H1 (cell line): ENCODE results near the gene FBN2. TPM values are rescaled to one million over a fixed set of nuclear protein-coding genes. Genes with fewer than 3 reads are reported as not detected.

Experiments used
- CTCF ChIA-PET: fragments of 300-600 bp; sonication (Branson Sonifier 250); formaldehyde crosslinking; loops from one replicate; lab custom pipeline; 2021; ENCODE audit not compliant: partially characterized antibody; lab: Charles Lee
- POLR2A ChIA-PET: fragments of 300-600 bp; sonication (Branson Sonifier 250); formaldehyde crosslinking; loops from one replicate; lab custom pipeline; 2021; ENCODE audit warnings: inconsistent platforms; ENCODE audit not compliant: partially characterized antibody; lab: Charles Lee
- DNase-seq, 2 experiments: peaks; one replicate each; pipeline versions ENCODE4 v3.0.0 to v3.0.0-alpha.2; 2010 to 2022; ENCODE audit warnings: low spot score in 2 of 2, low read depth in 1 of 2, mixed read lengths in 1 of 2
- FAIRE-seq: peaks from 2 replicates; lab custom pipeline; 2011; peaks lifted over from hg19 to GRCh38; lab: Jason Lieb, UNC
- H2AFZ ChIP-seq: 2 replicates; pipeline ENCODE4 v1.8.1; 2012; ENCODE audit warnings: low read length, inconsistent platforms
- H2AK5ac ChIP-seq: 2 replicates; pipeline ENCODE4 v1.6.1; 2013; ENCODE audit warnings: low read depth, low read length
- H2BK120ac ChIP-seq: replicated peaks from 2 replicates; pipeline ENCODE3; 2013; ENCODE audit warnings: low read depth, low read length, inconsistent platforms
- H2BK12ac ChIP-seq: 2 replicates; pipeline ENCODE4 v1.6.1; 2013; ENCODE audit warnings: low read depth, low read length
- H2BK15ac ChIP-seq: 2 replicates; pipeline ENCODE4 v1.6.1; 2013; ENCODE audit warnings: low read length
- H2BK20ac ChIP-seq: 2 replicates; pipeline ENCODE4 v1.6.1; 2013; ENCODE audit warnings: low read length
- H2BK5ac ChIP-seq: 2 replicates; pipeline ENCODE4 v1.6.1; 2013; ENCODE audit warnings: low read depth, low read length
- H3K14ac ChIP-seq: 2 replicates; pipeline ENCODE4 v1.6.1; 2013; ENCODE audit warnings: inconsistent platforms; ENCODE audit not compliant: insufficient read length
- H3K18ac ChIP-seq: 2 replicates; pipeline ENCODE4 v1.6.1; 2013; ENCODE audit warnings: low read length; ENCODE audit errors: extremely low read depth
- H3K23ac ChIP-seq: 2 replicates; pipeline ENCODE4 v1.6.1; 2013; ENCODE audit warnings: inconsistent platforms; ENCODE audit not compliant: insufficient read length
- H3K23me2 ChIP-seq: 2 replicates; pipeline ENCODE4 v1.6.1; 2013; ENCODE audit warnings: low read depth, low read length
- H3K27ac ChIP-seq: 2 replicates; pipeline ENCODE4 v1.6.1; 2011; ENCODE audit warnings: low read depth, low read length, inconsistent platforms
- H3K27me3 ChIP-seq, 4 experiments: replicated peaks in 1 of 4; 1 replicate in 1 of 4; 2 replicates in 3 of 4; pipeline versions ENCODE4 v1.6.1 to v1.8.1; 2011 to 2013; ENCODE audit warnings: low read length in 3 of 4, mild to moderate bottlenecking in 3 of 4, inconsistent platforms in 2 of 4, mixed read lengths in 2 of 4, moderate library complexity in 1 of 4; ENCODE audit not compliant: control insufficient read depth in 3 of 4, insufficient read depth in 3 of 4; ENCODE audit errors: extremely low read depth in 1 of 4
- H3K36me3 ChIP-seq, 4 experiments: 2 replicates each; pipeline versions ENCODE4 v1.6.1 to v1.8.1; 2011 to 2013; ENCODE audit warnings: mild to moderate bottlenecking in 4 of 4, low read length in 3 of 4, moderate library complexity in 2 of 4, control low read depth in 1 of 4, inconsistent platforms in 1 of 4; ENCODE audit not compliant: insufficient read depth in 4 of 4, control insufficient read depth in 2 of 4
- H3K4ac ChIP-seq: replicated peaks from 2 replicates; pipeline ENCODE3; 2013; ENCODE audit warnings: low read length, low read depth, mixed read lengths, inconsistent platforms; ENCODE audit not compliant: insufficient read length
- H3K4me1 ChIP-seq, 4 experiments: replicated peaks in 1 of 4; 1 replicate in 1 of 4; 2 replicates in 3 of 4; pipeline versions ENCODE4 v1.6.1 to v1.8.1; 2011 to 2013; ENCODE audit warnings: low read length in 3 of 4, inconsistent platforms in 2 of 4, mixed read lengths in 1 of 4; ENCODE audit not compliant: insufficient read depth in 4 of 4, control insufficient read depth in 3 of 4
- H3K4me2 ChIP-seq, 2 experiments: 2 replicates each; pipeline versions ENCODE4 v1.6.1 to v1.8.1; 2011 to 2013; ENCODE audit warnings: low read depth in 2 of 2, low read length in 2 of 2, control low read depth in 1 of 2, inconsistent platforms in 1 of 2, mild to moderate bottlenecking in 1 of 2; ENCODE audit not compliant: insufficient read depth in 1 of 2
- H3K4me3 ChIP-seq, 4 experiments: fragments of 200-600, 300-600 bp in 1 of 4; sonication (generic), shearing (Covaris generic), sonication (Bioruptor Twin) in 1 of 4; 2 replicates each; pipeline versions ENCODE4 v1.5.1 to v1.8.1; 2011 to 2016; ENCODE audit warnings: low read length in 4 of 4, low read depth in 3 of 4, control low read depth in 2 of 4, inconsistent platforms in 2 of 4, mild to moderate bottlenecking in 2 of 4, mixed read lengths in 1 of 4, moderate library complexity in 1 of 4; ENCODE audit not compliant: insufficient read depth in 2 of 4; ENCODE audit errors: extremely low read depth in 1 of 4
- H3K56ac ChIP-seq: replicated peaks from 2 replicates; pipeline ENCODE3; 2013; ENCODE audit warnings: low read depth, mild to moderate bottlenecking, mixed read lengths, low read length, inconsistent platforms; ENCODE audit not compliant: insufficient read length
- H3K79me1 ChIP-seq: 2 replicates; pipeline ENCODE4 v1.6.1; 2013; ENCODE audit warnings: low read depth, low read length, control low read depth
- H3K79me2 ChIP-seq, 2 experiments: 2 replicates each; pipeline versions ENCODE4 v1.6.1 to v1.8.1; 2012 to 2013; ENCODE audit warnings: low read length in 2 of 2, mild to moderate bottlenecking in 2 of 2, inconsistent platforms in 1 of 2; ENCODE audit not compliant: insufficient read depth in 2 of 2, control insufficient read depth in 1 of 2
- H3K9ac ChIP-seq, 4 experiments: replicated peaks in 1 of 4; 1 replicate in 1 of 4; 2 replicates in 3 of 4; pipeline versions ENCODE4 v1.6.1 to v1.8.1; 2011 to 2013; ENCODE audit warnings: low read depth in 3 of 4, low read length in 3 of 4, control low read depth in 2 of 4, mild to moderate bottlenecking in 2 of 4, moderate library complexity in 2 of 4, inconsistent platforms in 1 of 4; ENCODE audit errors: extremely low read depth in 1 of 4
- H3K9me3 ChIP-seq, 2 experiments: 2 replicates each; pipeline versions ENCODE4 v1.6.1 to v1.8.1; 2012 to 2013; ENCODE audit warnings: mild to moderate bottlenecking in 2 of 2, moderate library complexity in 2 of 2, control low read depth in 1 of 2, inconsistent platforms in 1 of 2, low read depth in 1 of 2, low read length in 1 of 2, mixed read lengths in 1 of 2; ENCODE audit not compliant: insufficient read depth in 2 of 2
- H4K20me1 ChIP-seq, 2 experiments: replicated peaks in 1 of 2; 2 replicates each; pipeline versions ENCODE3 to v1.8.1; 2011 to 2013; ENCODE audit warnings: inconsistent platforms in 2 of 2, low read length in 2 of 2, mild to moderate bottlenecking in 1 of 2; ENCODE audit not compliant: insufficient read depth in 2 of 2, control insufficient read depth in 1 of 2
- H4K5ac ChIP-seq: 2 replicates; pipeline ENCODE4 v1.6.1; 2013; ENCODE audit warnings: low read length, low read depth, mixed read lengths, inconsistent platforms; ENCODE audit not compliant: insufficient read length
- H4K8ac ChIP-seq: 2 replicates; pipeline ENCODE4 v1.8.0; 2013; ENCODE audit warnings: mild to moderate bottlenecking, moderate library complexity, low read length, inconsistent platforms; ENCODE audit not compliant: insufficient read depth; ENCODE audit errors: extremely low read depth
- H4K91ac ChIP-seq: replicated peaks from 2 replicates; pipeline ENCODE3; 2013; ENCODE audit warnings: low read length, mixed read lengths, inconsistent platforms; ENCODE audit not compliant: insufficient read length
- ATF2 ChIP-seq: IDR thresholded peaks from 2 replicates; pipeline ENCODE4 v1.6.1; 2012; ENCODE audit warnings: low read length, inconsistent platforms
- BCL11A ChIP-seq, 2 experiments: IDR thresholded peaks; one replicate each; pipeline ENCODE4 v1.6.1; 2011; ENCODE audit warnings: low read depth in 2 of 2, low read length in 2 of 2, mild to moderate bottlenecking in 2 of 2
- CBX8 ChIP-seq: fragments of 300-800, 300-1000 bp; sonication (generic); IDR thresholded peaks from 2 replicates; pipeline ENCODE4 v1.7.1; 2016; ENCODE audit warnings: low read depth, low read length, borderline replicate concordance
- CHD2 ChIP-seq: IDR thresholded peaks from 2 replicates; pipeline ENCODE4 v1.6.1; 2012; ENCODE audit warnings: low read length, improper control_type of control experiment
- EGR1 ChIP-seq: IDR thresholded peaks from 2 replicates; pipeline ENCODE4 v1.6.1; 2011; ENCODE audit warnings: low read depth, low read length, borderline replicate concordance
- EZH2 ChIP-seq: fragments of 200-600 bp; sonication (generic); IDR thresholded peaks from 2 replicates; pipeline ENCODE4 v1.7.1; 2012; ENCODE audit warnings: low read depth, mild to moderate bottlenecking, moderate library complexity, low read length, inconsistent platforms; ENCODE audit not compliant: severe bottlenecking
- HDAC6 ChIP-seq: IDR thresholded peaks from one replicate; pipeline ENCODE4 v1.7.1; 2012; ENCODE audit warnings: low read depth, mild to moderate bottlenecking, inconsistent platforms, low read length, moderate library complexity
- JUN ChIP-seq: IDR thresholded peaks from 2 replicates; pipeline ENCODE4 v1.6.1; 2011; ENCODE audit warnings: low read depth, mild to moderate bottlenecking, improper control_type of control experiment, low read length
- KDM1A ChIP-seq: fragments of 200-600, 300-600 bp; sonication (generic); IDR thresholded peaks from 2 replicates; pipeline ENCODE4 v1.7.1; 2016; ENCODE audit warnings: mild to moderate bottlenecking, low read length, borderline replicate concordance
- SP1 ChIP-seq: IDR thresholded peaks from 2 replicates; pipeline ENCODE4 v1.6.1; 2011; ENCODE audit warnings: low read depth, low read length
- TAF1 ChIP-seq: IDR thresholded peaks from 2 replicates; pipeline ENCODE4 v1.6.1; 2011; ENCODE audit warnings: mild to moderate bottlenecking, low read depth, low read length
- TEAD4 ChIP-seq: IDR thresholded peaks from 2 replicates; pipeline ENCODE4 v1.6.1; 2012; ENCODE audit warnings: low read depth, low read length, inconsistent platforms, mixed read lengths
- WGBS, 2 experiments: shearing (Covaris generic) in 1 of 2; methylation state at CpG; one replicate each; pipeline versions ENCODE4 v1.1.6 to v1.1.7; 2013 to 2015; ENCODE audit warnings: low lambda C conversion rate in 2 of 2, mixed read lengths in 2 of 2, inconsistent platforms in 1 of 2, low coverage in 1 of 2, missing lambda C conversion rate in 1 of 2; ENCODE audit not compliant: insufficient replicate concordance in 2 of 2, insufficient coverage in 1 of 2, insufficient read length in 1 of 2; ENCODE audit errors: extremely low coverage in 1 of 2, missing lambda C conversion rate in 1 of 2; 5-methylcytosine and 5-hydroxymethylcytosine counted together
- polyA plus RNA-seq, 7 experiments: library from polyadenylated mRNA; depleted of rRNA in 3 of 7; stranded (reverse) in 5 of 7; unstranded in 2 of 7; fragments of >200 nt in 5 of 7; fragments of 200-250 nt in 2 of 7; gene quantifications; 1 replicate in 5 of 7; 2 replicates in 1 of 7; 4 replicates in 1 of 7; pipeline versions ENCODE4 v1.2.1 to v1.2.3, GENCODE V29; 2011 to 2013; ENCODE audit warnings: missing spikeins in 2 of 7, mixed read lengths in 2 of 7
- total RNA-seq: library from RNA; stranded (reverse); fragmentation: NEBNext Ultra II Directional; extraction: Animal tissue kit (Norgen Biotek cat#: 25700); gene quantifications from 2 replicates; pipeline ENCODE4 v1.2.1, GENCODE V29; 2021

Gene FBN2
- total and polyA plus RNA-seq, 2 of the 8 experiments (the other 6 are each of a cell fraction or from before 2014, with no cell fraction given) = 14.1 to 16.3 TPM

- Histone ChIP-seq H3K23ac (no peak overlapping the region), H3K56ac (no peak overlapping the region)
- WGBS, 2 experiments = 89% methylated on average over 1 of the region's 1 CpG; no CpG with 5 or more reads in 1 of the 2 experiments
- TF ChIP-seq CHD2 (no peak), EGR1 (no peak), BCL11A (IDR thresholded peaks at IDR 0.05; ENCODE audit: low read depth in 2 of 2, low read length in 2 of 2) (no peak), EZH2 (no peak), TAF1 (no peak), TEAD4 (no peak), CBX8 (no peak), KDM1A (no peak), JUN (no peak), HDAC6 (no peak), SP1 (no peak), ATF2 (no peak)
Measured at GRCh38 chr5:128470663-128471062, 67.4 kb downstream of the FBN2 start.

More at GRCh38 chr5:128470663-128471062, 67.4 kb downstream of the FBN2 start:
- Histone ChIP-seq H3K9me3 (no peaks in the 10 kb centered on the region), H4K20me1 (no peaks in the 10 kb centered on the region), H2BK15ac (no peak overlapping the region), H3K23me2 (no peaks in the 10 kb centered on the region), H4K91ac (no peak overlapping the region), H2BK20ac (no peak overlapping the region), H2BK12ac (no peak overlapping the region), H2BK120ac (no peak overlapping the region), H3K4me1 (no peaks in the 10 kb centered on the region), H3K79me2 (no peaks in the 10 kb centered on the region), H3K27me3 (no peaks in the 10 kb centered on the region), H3K79me1 (no peaks in the 10 kb centered on the region), H3K27ac (no peak overlapping the region), H2AK5ac (no peak overlapping the region), H3K9ac (no peak overlapping the region), H3K4ac (no peak overlapping the region), H4K5ac (no peak overlapping the region), H3K4me3 (no peak overlapping the region), H2BK5ac (no peak overlapping the region), H3K18ac (no peak overlapping the region), H3K36me3 (no peaks in the 10 kb centered on the region), H4K8ac (no peak overlapping the region), H3K14ac (no peak overlapping the region), H2AFZ (no peak overlapping the region), H3K4me2 (no peak overlapping the region)
- FAIRE-seq (no peak), DNase-seq (no peak)
- CTCF ChIA-PET = no interaction called here
- POLR2A ChIA-PET = no interaction called here
